Hepatocyte (in vitro differentiated cells): ENCODE data around the gene MX2.

Source experiments
- CTCF ChIP-seq: fragments of 200-600 bp; sonication (generic); IDR thresholded peaks from 2 replicates; pipeline ENCODE4 v1.5.1; 2016; ENCODE audit warnings: antibody characterized with exemption, mild to moderate bottlenecking; ENCODE audit not compliant: poor library complexity
- EZH2 ChIP-seq: fragments of 200-600 bp; sonication (generic); IDR thresholded peaks from 2 replicates; pipeline ENCODE4 v1.6.1; 2016; ENCODE audit warnings: antibody characterized with exemption, mild to moderate bottlenecking, borderline replicate concordance

- TF ChIP-seq CTCF (no peak), EZH2 (no peak)
These were observed 9.2 kb downstream of the MX2 start for GRCh38 chr21:41370840-41371684.
